GM23248 (cell line): ENCODE results near the gene ATP8B2. TPM values are rescaled to one million over a fixed set of nuclear protein-coding genes. Genes with fewer than 3 reads are reported as not detected.
"Not testable (repeated sequence)": the region's sequence is repeated elsewhere in the genome, so short reads cannot be mapped to it uniquely, and the experiment has no call there.

Source experiments
- DNase-seq: peaks from one replicate; pipeline ENCODE4 v3.0.0-alpha.2; 2015
- H2AFZ ChIP-seq: fragments of 200-600 bp; sonication (generic); 2 replicates; pipeline ENCODE4 v1.6.1; 2016; ENCODE audit warnings: antibody characterized with exemption
- H3F3A ChIP-seq: fragments of 200-600 bp; sonication (generic); 2 replicates; pipeline ENCODE4 v1.6.1; 2016; ENCODE audit warnings: mild to moderate bottlenecking, antibody characterized with exemption, mixed run types; ENCODE audit not compliant: insufficient read depth
- H3K27ac ChIP-seq: fragments of 200-600 bp; sonication (generic); 2 replicates; pipeline ENCODE4 v1.5.1; 2016; ENCODE audit warnings: mild to moderate bottlenecking
- H3K27me3 ChIP-seq: fragments of 200-600 bp; sonication (generic); replicated peaks from 2 replicates; pipeline ENCODE4 v1.6.1; 2016; ENCODE audit warnings: mild to moderate bottlenecking; ENCODE audit not compliant: insufficient read depth
- H3K36me3 ChIP-seq: fragments of 200-600 bp; sonication (generic); 2 replicates; pipeline ENCODE4 v1.6.1; 2016; ENCODE audit warnings: low read depth, mild to moderate bottlenecking
- H3K4me1 ChIP-seq: fragments of 200-600 bp; sonication (generic); 2 replicates; pipeline ENCODE4 v1.6.1; 2016; ENCODE audit warnings: mild to moderate bottlenecking; ENCODE audit not compliant: insufficient read depth
- H3K4me2 ChIP-seq: fragments of 200-600 bp; sonication (generic); one replicate; pipeline ENCODE4 v1.6.1; 2016; ENCODE audit warnings: mild to moderate bottlenecking; ENCODE audit not compliant: unreplicated experiment
- H3K4me3 ChIP-seq: fragments of 200-600 bp; sonication (generic); 2 replicates; pipeline ENCODE4 v1.5.1; 2016; ENCODE audit warnings: mild to moderate bottlenecking
- H3K79me2 ChIP-seq: fragments of 200-600 bp; sonication (generic); 2 replicates; pipeline ENCODE4 v1.6.1; 2016; ENCODE audit warnings: mild to moderate bottlenecking; ENCODE audit not compliant: insufficient read depth
- H3K9ac ChIP-seq: fragments of 200-600 bp; sonication (generic); 2 replicates; pipeline ENCODE4 v1.6.1; 2016; ENCODE audit warnings: mild to moderate bottlenecking
- H3K9me2 ChIP-seq: fragments of 200-600 bp; sonication (generic); 2 replicates; pipeline ENCODE4 v1.6.1; 2016; ENCODE audit warnings: mixed run types, mild to moderate bottlenecking, moderate library complexity; ENCODE audit not compliant: insufficient read depth
- H3K9me3 ChIP-seq: fragments of 200-600 bp; sonication (generic); one replicate; pipeline ENCODE4 v1.6.1; 2017; ENCODE audit warnings: low read depth
- H4K20me1 ChIP-seq: fragments of 200-600 bp; sonication (generic); 2 replicates; pipeline ENCODE4 v1.6.0; 2016; ENCODE audit not compliant: insufficient read depth
- EZH2 ChIP-seq: fragments of 200-600 bp; sonication (generic); IDR thresholded peaks from 2 replicates; pipeline ENCODE4 v1.6.1; 2018; ENCODE audit warnings: antibody characterized with exemption, mild to moderate bottlenecking; ENCODE audit not compliant: insufficient read depth, poor library complexity, severe bottlenecking
- EZH2phosphoT487 ChIP-seq: fragments of 200-600 bp; sonication (generic); IDR thresholded peaks from 2 replicates; pipeline ENCODE4 v1.6.1; 2018; ENCODE audit warnings: antibody characterized with exemption, moderate library complexity, mild to moderate bottlenecking, low read depth; ENCODE audit not compliant: insufficient read depth
- WGBS, 2 experiments: methylation state at CpG; one replicate each; pipeline ENCODE4 v1.1.6; 2015 to 2017; ENCODE audit warnings: low lambda C conversion rate in 2 of 2, low coverage in 1 of 2; ENCODE audit errors: missing lambda C conversion rate in 2 of 2; 5-methylcytosine and 5-hydroxymethylcytosine counted together
- in situ Hi-C: fragments of 300-500 bp; cut with MboI; formaldehyde crosslinking; loops from 2 replicates; pipeline ENCODE4 v1.15.0; 2020
- polyA plus RNA-seq: library from polyadenylated mRNA; unstranded; fragments of >200 nt; fragmentation: Nextera tagmentation; extraction: Ambion mirVana; gene quantifications from 2 replicates; pipeline ENCODE4 v1.2.1, GENCODE V29; 2016
- total RNA-seq: library from RNA; depleted of rRNA; stranded (reverse); fragments of >200 nt; shearing (Covaris generic); gene quantifications from 2 replicates; pipeline ENCODE4 v1.2.3, GENCODE V29; 2014

The ATP8B2 gene
- total and polyA plus RNA-seq, 2 experiments from 2014 or later = 20.1 to 200 TPM

- Histone ChIP-seq H3K9me3 (no peaks in the 10 kb centered on the region), H3K79me2 (no peaks in the 10 kb centered on the region), H2AFZ (no peak overlapping the region), H3K4me1 (peaks cover 30% of the 10 kb centered on the region), H3K9me2 (no peaks in the 10 kb centered on the region), H3K9ac (no peak overlapping the region), H3K4me3 (no peak overlapping the region), H4K20me1 (no peaks in the 10 kb centered on the region), H3F3A (peaks cover 28% of the 10 kb centered on the region), H3K36me3 (no peaks in the 10 kb centered on the region), H3K4me2 (peak overlapping the region; percentile 20), H3K27me3 (no peaks in the 10 kb centered on the region), H3K27ac (no peak overlapping the region)
- WGBS, 2 experiments = 35% methylated on average over 9 of the region's 9 CpGs
- TF ChIP-seq EZH2phosphoT487 (no peak), EZH2 (no peak)
- in situ Hi-C loops = no loop called here
- peak; percentile 74 for DNase-seq
Observed at GRCh38 chr1:154304664-154305337, 20.5 kb upstream of the ATP8B2 start.

GRCh38 chr1:154306151-154306550, 19.2 kb upstream of the ATP8B2 start:
- peaks cover 28% of the 10 kb centered on the region for H3F3A ChIP-seq
- peak; percentile 82 for DNase-seq
- H3K27me3 ChIP-seq = no peaks in the 10 kb centered on the region
- no peak overlapping the region for H2AFZ ChIP-seq
- H3K4me1 ChIP-seq = peaks cover 30% of the 10 kb centered on the region
- H3K27ac ChIP-seq = peak overlapping the region; percentile 35; the same call in 1 of the 2 replicates
- no peaks in the 10 kb centered on the region for H3K79me2 ChIP-seq
- no peaks in the 10 kb centered on the region for H3K9me3 ChIP-seq
- H3K36me3 ChIP-seq = no peaks in the 10 kb centered on the region
- H3K4me2 ChIP-seq = peak overlapping the region; percentile 26
- H3K4me3 ChIP-seq = no peak overlapping the region
- H3K9me2 ChIP-seq = no peaks in the 10 kb centered on the region
- no peak overlapping the region for H3K9ac ChIP-seq
- H4K20me1 ChIP-seq = no peaks in the 10 kb centered on the region
- in situ Hi-C loops = no loop called here
- no peak for TF ChIP-seq EZH2
- WGBS, 2 experiments = 61 to 70% methylated on average over 3 of the region's 3 CpGs

GRCh38 chr1:154307670-154308270, 17.6 kb upstream of the ATP8B2 start:
- H3K9me3 ChIP-seq, H4K20me1 ChIP-seq, H3K79me2 ChIP-seq, H2AFZ ChIP-seq, H3K36me3 ChIP-seq, in situ Hi-C loops, H3K27ac ChIP-seq, H3K9ac ChIP-seq, H3K4me3 ChIP-seq, H3K9me2 ChIP-seq, H3K27me3 ChIP-seq, H3K4me2 ChIP-seq: not testable (repeated sequence)
- H3K4me1 ChIP-seq = peaks cover 30% of the 10 kb centered on the region
- peaks cover 28% of the 10 kb centered on the region for H3F3A ChIP-seq
- 24 to 27% methylated on average over 4 of the region's 4 CpGs for WGBS, 2 experiments
- peak; percentile 51 for DNase-seq

DNA sequence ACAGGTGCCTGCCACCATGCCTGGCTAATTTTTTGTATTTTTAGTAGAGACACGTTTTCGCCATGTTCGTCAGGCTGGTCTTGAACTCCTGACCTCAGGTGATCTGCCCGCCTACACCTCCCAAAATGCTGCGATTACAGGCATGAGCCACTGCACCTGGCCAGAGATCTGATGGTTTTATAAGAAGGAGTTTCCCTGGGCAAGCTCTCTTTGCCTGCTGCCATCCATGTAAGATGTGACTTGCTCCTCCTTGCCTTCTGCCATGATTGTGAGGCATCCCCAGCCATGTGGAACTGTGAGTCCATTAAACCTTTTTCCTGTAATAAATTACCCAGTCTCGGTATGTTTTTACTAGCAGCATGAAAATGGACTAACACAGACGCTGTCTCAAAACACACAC, 16.2 kb upstream of the ATP8B2 start:
- H3K4me2 ChIP-seq, H3K9me3 ChIP-seq, H3K9ac ChIP-seq, H3K9me2 ChIP-seq, H3K36me3 ChIP-seq, H3K79me2 ChIP-seq, DNase-seq, H4K20me1 ChIP-seq, H3K27ac ChIP-seq, H3K27me3 ChIP-seq, H3K4me3 ChIP-seq, H2AFZ ChIP-seq, in situ Hi-C loops: not testable (repeated sequence)
- WGBS, 2 experiments = 50 to 52% methylated on average over 7 of the region's 7 CpGs
- H3K4me1 ChIP-seq = peaks cover 30% of the 10 kb centered on the region
- H3F3A ChIP-seq = peaks cover 28% of the 10 kb centered on the region

GRCh38 chr1:154312229-154313065, 12.9 kb upstream of the ATP8B2 start:
- H3F3A ChIP-seq, H3K27me3 ChIP-seq, H3K4me3 ChIP-seq, H4K20me1 ChIP-seq, H3K9me3 ChIP-seq, H3K9ac ChIP-seq, DNase-seq, H3K27ac ChIP-seq, H2AFZ ChIP-seq, H3K9me2 ChIP-seq, H3K36me3 ChIP-seq, H3K79me2 ChIP-seq, H3K4me2 ChIP-seq, H3K4me1 ChIP-seq, in situ Hi-C loops: not testable (repeated sequence)
- WGBS, 2 experiments = 61 to 65% methylated on average over 11 to 13 of the region's 13 CpGs
